Measurements from ENCODE around the gene YARS1. TPM values are rescaled to one million over a fixed set of nuclear protein-coding genes. Genes with fewer than 3 reads are reported as not detected.
A peak's percentile ranks its signal among the peaks of the same experiment; 100 is the strongest.

The YARS1 gene
- total and polyA plus RNA-seq, 4 donors, result 31.6 to 94.0 (median 52.6) TPM

DNA sequence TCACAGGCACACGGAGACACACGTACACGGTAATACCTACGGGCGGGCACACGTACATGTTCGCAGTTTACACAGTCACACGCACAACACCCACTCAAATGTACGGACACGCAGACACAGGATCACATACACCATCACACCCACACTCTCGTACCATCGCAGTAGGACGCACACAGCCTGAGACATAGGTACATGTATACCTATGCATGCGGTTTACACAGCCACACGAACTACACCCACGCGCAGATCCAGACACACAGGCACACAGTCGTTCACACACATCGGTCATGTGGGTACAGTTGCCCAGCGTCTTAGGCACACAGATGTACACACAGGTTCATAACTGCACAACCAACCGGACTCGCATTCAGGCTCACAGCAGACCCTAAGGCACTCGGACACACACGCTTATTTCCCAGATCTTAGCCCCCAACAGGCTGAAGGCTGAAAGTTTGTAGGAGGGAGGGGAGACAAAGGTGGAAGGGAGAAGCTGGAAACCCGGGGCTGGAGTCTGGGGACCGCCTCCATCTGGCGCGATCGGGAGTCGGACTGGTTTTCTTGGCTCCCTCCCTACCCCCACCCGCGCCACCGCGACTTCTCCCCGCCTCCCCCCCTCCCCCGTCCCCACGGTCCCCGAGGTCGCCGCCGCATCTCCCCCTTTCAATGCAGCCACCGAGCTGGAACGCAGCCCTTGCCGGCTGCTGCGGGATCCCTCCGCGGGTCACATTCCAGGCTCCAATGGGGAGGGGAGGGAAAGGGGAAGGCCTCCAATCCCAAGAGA, 62.7 kb downstream of the YARS1 start:
- H3K9me3 ChIP-seq (ENCODE audit: control insufficient read depth in 4 of 4, low read length in 3 of 4), result no peaks in the 10 kb centered on the region
- peaks cover 4 to 24% (median 14%) of the 10 kb centered on the region in 4 donors for H3K4me1 ChIP-seq (ENCODE audit: control insufficient read depth in 4 of 4, insufficient read depth in 4 of 4, low read length in 3 of 4)
- 33% methylated on average over 47 of the region's 47 CpGs for WGBS
- no peaks in the 10 kb centered on the region for H3K27me3 ChIP-seq (ENCODE audit: control insufficient read depth in 4 of 4, insufficient read depth in 4 of 4, low read length in 3 of 4)
- H3K9ac ChIP-seq (ENCODE audit: low read depth in 1 of 2, low read length in 2 of 2), result no peak overlapping the region
- no peak for TF ChIP-seq FOXA2 (IDR thresholded peaks at IDR 0.05)
- TF ChIP-seq NR2F2 (IDR thresholded peaks at IDR 0.05), result no peak
- no peak for TF ChIP-seq RAD21 (IDR thresholded peaks at IDR 0.05)
- TF ChIP-seq HNF4G (IDR thresholded peaks at IDR 0.05), result no peak
- TF ChIP-seq JUND (IDR thresholded peaks at IDR 0.05), result no peak
- TF ChIP-seq FOXA1 (IDR thresholded peaks at IDR 0.05), result no peak
- no peak for TF ChIP-seq SP1 (IDR thresholded peaks at IDR 0.05)
- no peak for TF ChIP-seq HNF4A (conservative IDR thresholded peaks at IDR 0.05)
- TF ChIP-seq, protein P1, sequence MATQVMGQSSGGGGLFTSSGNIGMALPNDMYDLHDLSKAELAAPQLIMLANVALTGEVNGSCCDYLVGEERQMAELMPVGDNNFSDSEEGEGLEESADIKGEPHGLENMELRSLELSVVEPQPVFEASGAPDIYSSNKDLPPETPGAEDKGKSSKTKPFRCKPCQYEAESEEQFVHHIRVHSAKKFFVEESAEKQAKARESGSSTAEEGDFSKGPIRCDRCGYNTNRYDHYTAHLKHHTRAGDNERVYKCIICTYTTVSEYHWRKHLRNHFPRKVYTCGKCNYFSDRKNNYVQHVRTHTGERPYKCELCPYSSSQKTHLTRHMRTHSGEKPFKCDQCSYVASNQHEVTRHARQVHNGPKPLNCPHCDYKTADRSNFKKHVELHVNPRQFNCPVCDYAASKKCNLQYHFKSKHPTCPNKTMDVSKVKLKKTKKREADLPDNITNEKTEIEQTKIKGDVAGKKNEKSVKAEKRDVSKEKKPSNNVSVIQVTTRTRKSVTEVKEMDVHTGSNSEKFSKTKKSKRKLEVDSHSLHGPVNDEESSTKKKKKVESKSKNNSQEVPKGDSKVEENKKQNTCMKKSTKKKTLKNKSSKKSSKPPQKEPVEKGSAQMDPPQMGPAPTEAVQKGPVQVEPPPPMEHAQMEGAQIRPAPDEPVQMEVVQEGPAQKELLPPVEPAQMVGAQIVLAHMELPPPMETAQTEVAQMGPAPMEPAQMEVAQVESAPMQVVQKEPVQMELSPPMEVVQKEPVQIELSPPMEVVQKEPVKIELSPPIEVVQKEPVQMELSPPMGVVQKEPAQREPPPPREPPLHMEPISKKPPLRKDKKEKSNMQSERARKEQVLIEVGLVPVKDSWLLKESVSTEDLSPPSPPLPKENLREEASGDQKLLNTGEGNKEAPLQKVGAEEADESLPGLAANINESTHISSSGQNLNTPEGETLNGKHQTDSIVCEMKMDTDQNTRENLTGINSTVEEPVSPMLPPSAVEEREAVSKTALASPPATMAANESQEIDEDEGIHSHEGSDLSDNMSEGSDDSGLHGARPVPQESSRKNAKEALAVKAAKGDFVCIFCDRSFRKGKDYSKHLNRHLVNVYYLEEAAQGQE (IDR thresholded peaks at IDR 0.05), result no peak
- TF ChIP-seq YY1 (IDR thresholded peaks at IDR 0.05), result no peak
- no peak for TF ChIP-seq EGR1 (IDR thresholded peaks at IDR 0.05; ENCODE audit: low read depth in 2 of 2)
- no peak for TF ChIP-seq RXRA (IDR thresholded peaks at IDR 0.05)
- TF ChIP-seq, protein P2, sequence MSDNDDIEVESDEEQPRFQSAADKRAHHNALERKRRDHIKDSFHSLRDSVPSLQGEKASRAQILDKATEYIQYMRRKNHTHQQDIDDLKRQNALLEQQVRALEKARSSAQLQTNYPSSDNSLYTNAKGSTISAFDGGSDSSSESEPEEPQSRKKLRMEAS (IDR thresholded peaks at IDR 0.05), result no peak
- TF ChIP-seq, protein P3, sequence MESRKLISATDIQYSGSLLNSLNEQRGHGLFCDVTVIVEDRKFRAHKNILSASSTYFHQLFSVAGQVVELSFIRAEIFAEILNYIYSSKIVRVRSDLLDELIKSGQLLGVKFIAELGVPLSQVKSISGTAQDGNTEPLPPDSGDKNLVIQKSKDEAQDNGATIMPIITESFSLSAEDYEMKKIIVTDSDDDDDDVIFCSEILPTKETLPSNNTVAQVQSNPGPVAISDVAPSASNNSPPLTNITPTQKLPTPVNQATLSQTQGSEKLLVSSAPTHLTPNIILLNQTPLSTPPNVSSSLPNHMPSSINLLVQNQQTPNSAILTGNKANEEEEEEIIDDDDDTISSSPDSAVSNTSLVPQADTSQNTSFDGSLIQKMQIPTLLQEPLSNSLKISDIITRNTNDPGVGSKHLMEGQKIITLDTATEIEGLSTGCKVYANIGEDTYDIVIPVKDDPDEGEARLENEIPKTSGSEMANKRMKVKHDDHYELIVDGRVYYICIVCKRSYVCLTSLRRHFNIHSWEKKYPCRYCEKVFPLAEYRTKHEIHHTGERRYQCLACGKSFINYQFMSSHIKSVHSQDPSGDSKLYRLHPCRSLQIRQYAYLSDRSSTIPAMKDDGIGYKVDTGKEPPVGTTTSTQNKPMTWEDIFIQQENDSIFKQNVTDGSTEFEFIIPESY (IDR thresholded peaks at IDR 0.05), result no peak
- TF ChIP-seq, protein P4, sequence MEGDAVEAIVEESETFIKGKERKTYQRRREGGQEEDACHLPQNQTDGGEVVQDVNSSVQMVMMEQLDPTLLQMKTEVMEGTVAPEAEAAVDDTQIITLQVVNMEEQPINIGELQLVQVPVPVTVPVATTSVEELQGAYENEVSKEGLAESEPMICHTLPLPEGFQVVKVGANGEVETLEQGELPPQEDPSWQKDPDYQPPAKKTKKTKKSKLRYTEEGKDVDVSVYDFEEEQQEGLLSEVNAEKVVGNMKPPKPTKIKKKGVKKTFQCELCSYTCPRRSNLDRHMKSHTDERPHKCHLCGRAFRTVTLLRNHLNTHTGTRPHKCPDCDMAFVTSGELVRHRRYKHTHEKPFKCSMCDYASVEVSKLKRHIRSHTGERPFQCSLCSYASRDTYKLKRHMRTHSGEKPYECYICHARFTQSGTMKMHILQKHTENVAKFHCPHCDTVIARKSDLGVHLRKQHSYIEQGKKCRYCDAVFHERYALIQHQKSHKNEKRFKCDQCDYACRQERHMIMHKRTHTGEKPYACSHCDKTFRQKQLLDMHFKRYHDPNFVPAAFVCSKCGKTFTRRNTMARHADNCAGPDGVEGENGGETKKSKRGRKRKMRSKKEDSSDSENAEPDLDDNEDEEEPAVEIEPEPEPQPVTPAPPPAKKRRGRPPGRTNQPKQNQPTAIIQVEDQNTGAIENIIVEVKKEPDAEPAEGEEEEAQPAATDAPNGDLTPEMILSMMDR (IDR thresholded peaks at IDR 0.05; ENCODE audit: low read depth, low read length, missing input control), result no peak
- TF ChIP-seq TAF1 (conservative IDR thresholded peaks at IDR 0.05), result no peak
- no peak for TF ChIP-seq GABPA (IDR thresholded peaks at IDR 0.05 in 1 of 2, conservative IDR thresholded peaks at IDR 0.05 in 1 of 2)
- DNase-seq (ENCODE audit: low spot score), result no peak
- H3K4me3 ChIP-seq (ENCODE audit: low read depth in 1 of 3, low read length in 3 of 3), result peak overlapping the region in 2 of 3 donors; percentile 1 to 66
- H3K27ac ChIP-seq (ENCODE audit: low read depth in 1 of 2, low read length in 2 of 2), result peak overlapping the region in 1 of 2 donors; percentile 40
- H3K36me3 ChIP-seq (ENCODE audit: control insufficient read depth in 4 of 4, insufficient read depth in 3 of 4, low read depth in 1 of 4, low read length in 3 of 4), result no peaks in the 10 kb centered on the region

All from liver (tissue), 9 donors.